Fibroblast of the conjunctiva (primary cell): ENCODE measurements around the gene SULF2.
A peak's percentile ranks its signal among the peaks of the same experiment; 100 is the strongest.

ENCODE experiments used
- DNase-seq: peaks from one replicate; pipeline ENCODE4 v3.0.0-alpha.2; 2010; ENCODE audit warnings: low read depth

The SULF2 gene

DNA sequence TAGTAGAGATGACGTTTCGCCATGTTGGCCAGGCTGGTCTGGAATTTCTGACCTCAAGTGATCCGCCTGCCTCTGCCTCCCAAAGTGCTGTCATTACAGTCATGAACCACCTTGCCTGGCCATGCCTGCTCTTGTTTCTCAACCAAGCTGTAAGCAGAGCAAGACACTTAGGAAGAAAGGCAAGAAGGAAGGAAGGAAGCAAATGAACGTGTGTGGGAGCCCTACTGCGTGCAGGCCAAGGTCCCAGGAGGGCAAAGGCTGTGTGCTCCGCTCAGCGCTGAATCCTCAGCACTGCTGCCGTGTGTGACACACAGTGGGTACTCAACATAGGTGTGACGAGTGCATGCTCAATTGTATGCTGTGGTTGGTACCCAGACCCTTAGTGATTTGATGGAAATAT is 47.4 kb downstream of the SULF2 start:
- no peak for DNase-seq

DNA sequence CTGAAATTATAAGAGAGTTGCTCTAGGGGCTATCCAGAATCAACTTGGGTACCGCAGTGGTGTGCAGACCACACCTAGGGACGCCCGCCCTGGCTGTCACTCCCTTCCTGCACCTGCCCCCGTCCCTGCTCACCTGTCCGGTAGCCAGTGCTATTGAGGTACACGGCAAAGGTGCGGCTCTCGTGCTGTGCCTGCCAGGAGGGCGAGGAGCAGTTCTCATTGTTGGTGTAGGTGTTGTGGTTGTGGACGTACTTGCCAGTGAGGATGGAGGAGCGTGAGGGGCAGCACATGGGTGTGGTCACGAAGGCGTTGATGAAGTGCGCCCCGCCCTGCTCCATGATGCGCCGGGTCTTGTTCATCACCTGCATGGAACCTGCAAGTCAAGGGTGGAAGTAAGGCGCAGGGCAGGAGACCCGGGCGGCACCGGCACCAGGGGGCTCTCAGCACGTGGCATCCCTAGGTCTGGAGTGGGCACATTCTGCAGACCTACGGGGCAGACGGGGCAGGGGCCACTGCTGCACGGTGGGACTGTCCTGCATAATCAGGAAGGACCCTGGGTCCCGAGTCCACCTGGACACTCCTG is 48.6 kb downstream of the SULF2 start:
- DNase-seq: no peak

DNA sequence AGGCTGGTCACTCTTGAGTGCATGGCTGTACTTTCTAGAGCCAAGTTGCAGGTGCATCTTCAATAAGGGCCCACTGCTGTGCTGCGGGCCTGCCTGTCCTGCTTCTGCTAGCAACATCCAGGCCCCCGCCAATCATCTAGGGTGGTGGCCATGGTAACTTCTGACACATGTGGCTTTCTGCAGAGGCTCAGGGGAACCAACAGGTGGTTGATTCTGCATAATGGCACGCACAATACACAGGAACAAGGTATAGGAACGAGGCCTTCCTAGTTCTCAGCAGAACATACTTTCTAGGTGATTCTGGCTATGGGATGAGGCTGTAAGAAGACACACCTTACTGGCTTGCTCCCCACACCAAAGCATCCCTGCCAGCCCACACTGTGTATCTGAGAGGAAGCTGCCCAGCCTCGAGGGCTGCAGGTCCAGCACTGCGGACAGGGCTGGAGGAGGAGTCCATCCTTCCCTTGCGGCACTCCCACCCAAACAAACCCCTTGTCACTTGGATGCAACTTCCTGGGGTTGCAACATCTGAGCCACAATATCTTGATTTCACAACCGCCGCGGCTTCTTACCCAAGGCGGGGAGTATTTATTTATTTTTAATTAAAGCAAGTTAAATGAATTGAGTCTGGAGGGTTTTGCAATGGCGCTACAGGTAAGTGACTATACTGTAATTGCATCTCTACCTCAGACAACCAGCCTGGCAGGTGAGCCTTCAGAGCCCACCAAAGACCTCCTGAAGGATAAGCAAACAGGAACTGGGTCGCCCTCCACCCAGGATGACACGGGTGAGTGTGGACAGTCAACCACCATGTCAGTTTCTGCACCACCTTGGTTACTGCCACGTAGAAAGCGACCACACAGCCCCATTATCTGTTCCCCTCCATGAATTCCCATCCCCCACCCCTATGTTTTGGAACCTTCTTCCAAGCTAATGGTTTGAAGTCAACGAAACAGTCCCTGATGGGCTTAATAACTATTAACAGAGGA is 49.6 kb downstream of the SULF2 start:
- no peak for DNase-seq

DNA sequence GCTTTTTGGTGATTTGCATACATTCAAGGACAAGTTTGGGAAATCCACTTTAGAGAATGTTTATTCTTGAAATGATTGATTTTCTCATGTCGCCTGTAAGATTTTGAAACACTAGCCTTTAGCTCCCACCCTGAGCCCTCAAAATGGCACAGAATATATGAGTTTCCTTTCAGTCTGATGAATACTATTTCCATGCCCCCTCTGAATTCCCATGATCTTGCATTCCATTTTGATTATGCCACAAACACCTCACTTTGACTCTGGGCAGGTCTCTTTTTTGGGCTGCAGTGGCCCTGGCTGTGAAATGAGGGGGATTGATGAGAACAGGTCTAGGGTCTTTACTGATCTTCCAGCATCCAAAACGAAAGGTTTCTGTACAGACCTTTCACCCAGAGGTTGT is 50.4 kb downstream of the SULF2 start:
- DNase-seq: no peak

DNA sequence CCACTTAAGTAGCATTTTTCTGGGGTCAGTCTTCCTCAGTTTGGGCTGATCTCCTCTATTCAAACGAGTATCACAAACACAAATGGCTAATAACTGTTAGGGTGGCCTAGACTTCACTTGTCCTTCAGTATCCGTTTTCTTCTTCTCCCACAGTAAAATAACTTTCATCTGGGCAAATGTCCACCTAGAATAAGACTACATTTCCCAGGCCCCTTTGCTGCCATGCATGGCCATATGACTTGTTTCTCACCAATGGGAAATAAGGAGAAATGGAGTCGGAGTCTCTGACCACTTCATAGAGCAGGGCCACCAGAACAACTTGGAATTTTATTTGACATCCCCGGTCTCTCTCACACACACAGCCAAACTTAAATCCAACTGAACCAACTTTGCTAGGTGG is 51.4 kb downstream of the SULF2 start:
- no peak for DNase-seq

DNA sequence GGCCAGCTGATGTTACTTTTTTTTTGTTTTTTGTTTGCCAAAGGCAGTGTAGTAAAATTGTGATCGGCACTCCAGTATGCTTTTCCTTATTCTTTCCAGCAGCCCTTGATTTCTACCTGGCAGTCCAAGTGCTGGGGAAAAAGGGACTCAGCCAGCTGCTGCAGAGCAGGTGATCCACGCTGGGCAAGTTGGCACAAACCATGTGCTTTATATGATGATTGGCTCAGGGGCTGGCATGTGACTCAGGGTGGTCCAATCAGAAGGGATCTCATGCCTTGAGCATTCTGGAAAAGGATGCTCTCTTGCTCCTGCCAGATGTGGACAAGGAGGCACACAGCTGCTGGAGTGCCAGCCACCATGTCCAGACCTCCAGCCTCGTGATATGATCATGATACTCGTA is 54.5 kb downstream of the SULF2 start:
- DNase-seq: no peak

DNA sequence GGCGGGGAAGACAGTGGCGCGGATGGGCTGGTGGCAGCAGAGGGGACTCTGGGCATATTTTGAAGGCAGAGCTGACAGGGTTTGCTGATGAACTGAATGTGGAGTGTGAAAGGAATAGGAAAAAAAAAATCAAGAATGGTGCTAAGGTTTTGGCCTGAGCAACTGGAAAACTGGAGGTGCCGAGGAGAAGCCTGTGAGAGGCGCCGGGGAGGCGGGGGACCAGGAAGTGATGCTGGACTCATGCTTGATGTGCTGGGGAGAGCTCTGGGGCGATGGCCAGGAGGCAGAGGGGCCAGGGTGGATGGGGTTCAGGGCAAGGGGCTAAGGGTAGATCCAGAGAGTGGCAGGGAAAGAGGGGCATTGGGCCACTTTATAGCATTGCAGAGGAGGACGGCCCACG is 55.8 kb downstream of the SULF2 start:
- DNase-seq: no peak

DNA sequence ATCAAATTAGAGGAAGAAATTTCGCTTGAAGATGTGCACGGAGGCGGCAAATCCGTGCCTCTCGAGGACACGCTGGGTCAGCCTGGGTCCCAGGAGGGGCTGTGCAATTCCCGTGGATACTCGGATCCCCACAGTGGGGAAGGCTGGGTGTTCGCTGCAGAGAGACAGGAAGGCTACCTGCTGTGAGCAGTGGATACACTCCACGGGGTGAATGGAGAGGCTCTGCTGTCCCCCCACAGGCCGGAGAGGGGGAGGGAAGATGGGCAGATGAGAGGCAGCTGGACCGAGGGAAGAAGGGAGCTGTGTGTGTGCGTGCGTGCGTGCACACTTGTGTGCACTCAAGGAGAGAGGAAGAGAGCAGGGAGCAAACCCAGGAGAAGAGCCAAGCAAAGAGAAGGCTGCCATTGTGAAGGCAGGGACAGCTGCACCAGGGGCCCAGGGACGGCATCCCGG is 57.3 kb downstream of the SULF2 start:
- no peak for DNase-seq

DNA sequence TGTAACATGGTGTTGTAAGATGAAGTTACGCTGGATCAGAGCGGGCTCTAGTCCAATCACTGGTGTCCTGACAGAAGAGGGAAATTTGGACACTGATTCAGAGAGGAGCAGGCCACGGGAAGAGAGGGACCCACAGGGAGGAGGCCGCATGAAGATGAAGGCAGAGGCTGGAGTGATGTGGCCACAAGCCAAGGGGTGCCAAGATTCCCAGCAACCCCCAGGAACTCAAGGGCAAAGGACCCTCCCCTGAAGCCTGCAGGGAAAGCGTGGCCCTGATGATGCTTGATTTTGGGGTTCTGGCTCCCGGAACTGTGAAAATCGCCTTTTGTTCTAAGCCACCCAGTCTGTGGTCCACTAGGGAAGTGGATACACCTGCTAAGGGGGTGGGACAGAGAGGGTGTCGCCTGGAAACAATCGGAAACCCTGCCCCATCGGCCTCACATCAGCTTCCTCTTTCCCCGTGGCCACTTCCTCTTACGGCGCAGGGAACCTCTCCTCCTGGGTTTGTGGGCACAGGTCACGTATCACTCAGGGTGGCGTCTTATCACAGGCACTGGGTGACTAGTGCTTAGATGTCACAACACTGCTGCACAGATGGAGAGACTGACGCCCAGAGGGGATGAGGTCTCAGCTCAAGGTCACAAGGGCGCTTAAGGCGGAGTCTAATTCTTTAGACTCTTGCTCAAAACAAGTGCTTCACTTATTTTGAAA is 58.0 kb downstream of the SULF2 start:
- no peak for DNase-seq

DNA sequence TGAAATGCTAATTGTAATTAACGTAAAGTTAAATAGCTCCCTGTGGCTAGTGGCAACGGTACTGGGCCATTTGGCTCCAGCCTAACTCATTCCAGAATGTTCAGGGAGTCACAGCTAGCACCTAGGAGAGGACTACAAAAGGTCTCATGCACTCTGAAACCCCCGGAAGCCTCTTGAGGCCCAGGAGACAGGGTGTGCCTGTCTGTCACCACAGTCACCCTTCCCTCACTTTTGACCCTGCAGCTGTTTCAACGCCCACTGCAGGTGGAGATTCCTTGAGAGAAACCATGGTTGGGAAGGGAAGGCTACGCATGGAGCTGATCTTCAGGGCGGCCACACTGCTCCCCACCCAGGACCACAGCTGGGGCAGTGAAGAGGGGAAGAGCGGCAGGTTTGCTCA is 58.6 kb downstream of the SULF2 start:
- no peak for DNase-seq

DNA sequence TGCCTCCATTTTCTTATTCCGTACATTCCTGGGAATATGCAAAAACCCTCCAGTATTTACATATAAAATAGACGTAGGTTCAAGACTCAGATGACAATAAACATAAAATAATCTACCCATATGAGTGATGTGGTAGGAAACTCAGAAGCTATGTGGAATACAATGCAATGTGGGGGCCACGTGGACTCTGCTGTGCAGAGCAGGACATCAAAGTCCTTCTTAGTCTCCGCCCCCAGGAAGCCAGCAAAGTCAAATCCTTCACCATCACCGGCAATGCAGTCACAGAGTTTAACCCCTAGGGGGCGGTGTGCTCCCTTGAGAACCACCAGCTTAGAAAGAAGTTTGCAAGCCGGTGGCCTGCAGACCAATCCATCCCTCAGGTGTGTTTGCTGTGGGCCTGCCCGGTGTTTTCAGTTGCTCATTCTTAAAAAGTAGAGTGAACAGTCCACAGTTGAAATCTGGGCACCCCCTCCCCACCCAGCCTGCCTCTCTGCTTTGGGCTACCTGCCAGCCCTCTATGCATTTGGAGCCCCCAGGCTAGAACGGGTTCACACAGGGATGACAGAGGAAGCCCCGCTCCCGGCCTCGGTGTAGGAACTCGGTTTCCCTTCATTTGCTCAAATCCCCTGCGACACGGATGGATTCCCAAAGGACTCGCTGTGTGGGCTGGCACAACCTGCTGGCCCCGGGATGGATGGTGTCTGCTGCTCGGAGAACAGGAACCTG is 59.9 kb downstream of the SULF2 start:
- DNase-seq: peak; percentile 79

DNA sequence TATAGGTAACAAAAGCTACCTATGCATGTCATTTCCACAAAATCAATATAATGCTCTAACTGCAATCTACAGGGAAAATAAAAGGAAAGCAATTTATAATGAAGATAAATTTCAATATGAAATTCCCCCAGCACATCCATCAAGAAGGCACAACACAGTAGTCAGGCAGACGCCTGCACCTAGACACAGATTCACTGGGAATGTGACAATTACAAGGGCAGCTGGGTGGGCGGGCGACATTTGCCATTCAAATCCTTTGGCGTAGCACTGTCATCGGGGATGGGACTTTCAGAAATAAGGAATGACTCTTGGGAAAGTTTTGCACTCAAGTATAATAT is 60.4 kb downstream of the SULF2 start:
- DNase-seq: no peak

DNA sequence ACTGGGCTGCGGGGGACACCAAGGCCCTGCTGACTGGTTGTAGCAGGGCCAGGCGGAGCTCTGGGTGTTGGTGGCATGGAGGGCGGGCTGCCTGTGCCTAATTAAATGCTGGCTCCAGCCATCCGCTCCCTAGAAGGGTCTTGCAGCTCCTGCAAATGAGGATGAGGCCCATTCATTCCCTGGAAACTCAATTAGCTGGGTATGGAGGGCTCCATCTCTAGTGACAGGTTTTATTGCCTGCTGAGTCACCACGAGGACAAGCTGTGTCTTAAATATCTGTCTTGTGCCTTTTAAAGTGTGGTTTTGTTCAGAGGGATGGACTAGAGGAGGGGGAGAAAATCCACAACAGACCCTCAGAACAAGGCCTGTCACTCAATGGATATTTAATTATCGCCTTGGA is 60.9 kb downstream of the SULF2 start:
- no peak for DNase-seq

DNA sequence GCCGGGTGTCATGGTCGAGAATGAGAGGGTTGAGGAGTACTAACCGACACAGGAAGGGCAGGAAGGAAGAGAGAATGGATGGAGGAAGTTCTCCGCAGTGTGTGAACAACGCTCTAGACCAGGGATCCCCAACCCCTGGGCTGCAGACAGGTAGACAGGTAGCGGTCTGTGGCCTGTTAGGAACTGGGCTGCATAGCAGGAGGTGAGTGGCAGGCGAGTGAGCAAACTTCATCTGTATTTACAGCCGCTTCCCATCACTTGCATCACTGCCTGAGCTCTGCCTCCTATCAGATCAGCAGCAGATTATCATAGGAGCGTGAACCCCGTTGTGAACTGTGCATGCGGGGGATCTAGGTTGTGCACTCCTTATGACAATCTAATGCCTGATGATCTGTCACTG is 62.0 kb downstream of the SULF2 start:
- DNase-seq: no peak

DNA sequence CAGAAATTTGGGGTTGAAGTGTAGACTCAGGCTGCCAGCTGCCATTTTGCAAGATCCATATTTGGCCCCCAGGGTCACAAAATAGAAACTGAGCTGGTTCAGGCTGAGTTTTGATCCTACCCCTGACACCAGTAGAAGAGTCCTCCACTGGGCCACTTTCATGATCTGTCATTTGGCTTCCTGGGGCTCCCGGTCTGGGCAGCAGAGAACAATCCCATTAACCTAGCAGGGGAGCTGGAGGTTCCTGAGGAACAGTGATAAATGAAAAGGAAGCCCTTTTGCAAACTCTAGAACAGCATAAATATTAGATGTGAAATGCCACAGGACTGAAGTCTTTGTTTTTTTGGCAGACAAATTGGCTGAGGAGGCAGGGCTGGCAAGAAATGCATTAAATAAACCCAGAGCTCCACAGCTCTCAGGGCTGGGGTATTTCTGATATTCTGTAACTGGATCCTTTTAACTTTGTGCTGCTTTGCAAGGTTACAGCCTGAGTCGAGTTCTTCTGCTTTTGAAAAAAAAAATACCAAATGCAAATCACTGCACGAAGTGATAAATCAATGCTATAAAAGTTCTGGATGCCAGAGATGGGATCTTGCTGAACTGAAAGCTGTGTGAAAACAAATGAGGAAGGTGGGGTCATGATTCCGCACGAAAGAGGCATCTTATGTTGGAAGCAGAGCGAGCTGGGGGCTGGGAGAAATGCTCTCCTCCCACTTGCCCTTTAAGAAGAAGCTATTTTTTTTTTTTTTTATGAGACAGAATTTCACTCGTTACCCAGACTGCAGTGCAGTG is 64.4 kb downstream of the SULF2 start:
- DNase-seq: peak; percentile 37

DNA sequence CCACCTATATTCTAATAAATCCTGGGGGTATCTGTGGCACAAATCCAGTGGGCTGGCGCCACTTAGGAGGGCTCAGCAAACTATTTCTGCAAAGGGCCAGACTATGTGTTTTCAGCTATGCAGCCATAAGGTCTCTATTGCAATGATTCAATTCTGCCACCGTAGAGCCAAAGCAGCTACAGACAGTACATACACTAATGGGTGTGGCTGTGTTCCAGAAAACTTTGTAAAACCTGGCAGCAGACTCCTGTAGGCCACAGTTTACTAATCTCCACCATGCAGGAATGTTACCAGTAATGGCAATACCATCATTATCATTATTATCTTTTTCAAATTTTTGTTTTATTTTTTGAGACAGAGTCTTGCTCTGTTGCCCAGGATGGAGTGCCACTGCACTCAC is 65.7 kb downstream of the SULF2 start:
- no peak for DNase-seq

DNA sequence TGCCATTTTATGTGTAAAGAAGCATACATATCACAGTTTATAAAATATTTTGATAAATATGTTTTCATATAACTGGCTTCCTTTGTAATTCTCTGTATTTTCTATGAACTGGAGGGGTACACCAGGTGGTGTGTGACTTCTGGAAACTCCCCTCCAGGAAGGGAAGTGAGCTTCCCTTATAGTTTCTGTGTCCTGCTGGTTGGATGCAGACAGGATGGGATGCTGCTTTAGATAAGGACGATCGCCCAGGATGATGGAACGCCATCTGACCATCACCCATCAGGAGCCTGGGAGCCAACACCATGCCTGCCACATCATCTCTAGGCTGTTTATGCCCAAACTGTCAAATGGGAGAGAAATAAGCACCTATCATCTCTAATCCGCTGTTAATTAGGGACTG is 66.1 kb downstream of the SULF2 start:
- DNase-seq: no peak

DNA sequence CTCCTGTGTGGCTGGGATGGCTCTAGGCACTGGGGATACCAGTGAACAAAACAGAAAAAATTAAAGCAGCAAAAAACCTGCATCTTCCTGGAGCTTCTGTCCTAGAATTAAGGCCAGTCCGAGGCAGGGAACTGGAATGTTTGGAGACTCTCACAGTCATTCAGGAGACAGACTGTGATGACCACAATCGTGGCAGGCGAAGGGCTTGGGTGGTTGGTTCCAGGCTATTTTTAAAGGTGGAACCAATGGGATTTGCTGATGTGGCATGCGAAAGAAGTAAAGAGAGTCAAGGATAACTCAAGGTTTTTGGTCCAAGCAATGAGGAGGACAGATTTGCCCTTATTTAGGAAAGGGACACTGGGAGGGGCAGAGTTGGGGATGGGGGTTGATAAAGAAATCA is 66.9 kb downstream of the SULF2 start:
- DNase-seq: no peak

DNA sequence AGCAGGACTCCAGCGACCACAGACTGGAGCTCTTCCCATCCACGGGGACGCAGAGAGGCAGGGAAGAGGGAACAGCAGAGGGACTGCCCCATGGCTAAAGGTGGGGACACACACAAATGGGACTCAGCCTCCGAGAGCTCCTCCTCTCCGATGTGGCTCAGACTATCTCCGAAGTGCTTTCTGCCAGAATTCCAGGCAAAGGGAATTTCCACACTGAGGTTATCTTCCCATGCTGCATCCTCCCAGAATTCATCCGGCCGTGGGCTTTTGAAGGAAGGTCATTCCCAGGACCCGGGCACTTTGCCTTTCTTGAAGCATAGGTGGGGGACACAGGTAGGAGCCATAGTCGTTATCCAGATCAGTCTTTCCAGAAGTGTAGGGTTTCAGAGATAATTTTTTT is 67.9 kb downstream of the SULF2 start:
- DNase-seq: no peak

DNA sequence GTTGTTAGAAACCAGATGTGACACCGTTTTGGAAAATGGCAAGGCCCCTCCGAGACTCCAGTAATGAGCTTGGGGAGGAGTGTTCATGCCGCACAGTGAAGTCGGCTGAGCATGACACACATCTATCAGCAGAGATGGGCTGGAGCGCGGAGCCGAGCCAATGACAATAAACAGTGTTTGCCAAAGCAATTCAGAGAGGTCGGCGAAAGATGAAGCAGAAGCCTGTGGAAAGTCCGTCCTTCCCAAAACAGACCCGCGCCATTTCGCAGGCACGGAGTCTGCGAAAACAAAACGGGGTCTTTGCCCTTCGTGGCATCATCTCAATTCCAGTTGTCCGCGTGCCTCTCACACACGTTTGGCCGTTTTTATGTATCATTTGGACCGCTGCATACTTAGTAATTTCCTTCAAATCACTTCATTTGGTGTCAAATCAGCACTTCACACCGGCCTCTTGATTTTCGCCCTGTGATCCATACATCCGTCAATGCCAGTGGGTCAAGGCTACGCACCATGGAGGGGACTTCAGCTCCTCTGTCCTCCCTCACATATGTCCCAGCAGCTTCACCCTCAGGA is 71.3 kb downstream of the SULF2 start:
- peak; percentile 23 for DNase-seq

DNA sequence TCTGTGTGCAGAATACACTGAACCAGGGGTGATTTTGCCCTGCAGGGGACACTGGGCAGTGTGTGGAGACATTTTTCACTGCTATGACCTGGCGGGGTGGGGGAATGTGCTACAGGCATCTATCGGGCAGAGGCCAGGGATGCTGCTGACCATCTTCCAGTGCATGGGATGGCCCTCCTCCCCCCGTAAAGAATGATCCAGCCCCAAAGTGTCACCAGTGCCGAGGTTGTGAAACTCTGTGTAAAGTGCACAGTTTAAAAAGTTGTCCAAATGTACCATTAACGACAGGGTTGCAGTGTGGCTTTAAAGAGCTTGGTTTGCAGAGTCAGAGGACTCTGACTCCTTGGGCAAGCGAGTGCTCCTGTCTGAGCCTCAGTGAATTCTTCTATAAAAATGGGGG is 72.1 kb downstream of the SULF2 start:
- DNase-seq: no peak
